ENCODE results near the gene RPS6KA5.

DNA sequence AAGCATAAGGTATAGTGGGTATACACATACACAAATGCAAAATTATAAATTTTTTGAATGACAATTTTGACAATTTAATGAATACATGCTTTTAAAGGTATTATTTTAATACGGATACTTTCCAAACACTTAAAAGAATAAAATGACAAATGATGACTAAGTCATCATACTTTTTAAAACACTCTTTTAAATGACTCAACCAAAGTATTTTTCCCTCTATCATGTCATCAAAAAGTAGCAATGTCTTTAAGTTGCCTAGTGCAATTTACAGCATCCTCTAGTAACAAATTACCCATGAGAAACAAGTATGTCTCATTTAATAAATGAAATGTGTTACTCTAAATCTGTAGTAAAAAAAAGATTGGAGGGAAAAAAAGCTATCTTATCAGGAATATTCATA, 73.3 kb downstream of the RPS6KA5 start:
- no peak for TF ChIP-seq CTCF (IDR thresholded peaks at IDR 0.05; ENCODE audit: low read length)
- TF ChIP-seq EZH2 (optimal IDR thresholded peaks at IDR 0.05; ENCODE audit: low read depth, low read length): no peak
- no peak for TF ChIP-seq EZH2phosphoT487 (IDR thresholded peaks at IDR 0.05; ENCODE audit: low read length)
